Left colon (tissue), 2 donors: Measurements from ENCODE around the gene TPD52L1. TPM values are rescaled to one million over a fixed set of nuclear protein-coding genes. Genes with fewer than 3 reads are reported as not detected.
"Not testable (repeated sequence)": the region's sequence is repeated elsewhere in the genome, so short reads cannot be mapped to it uniquely, and the experiment has no call there.

Source experiments
- ATAC-seq: fragments of 200-7000 bp; cut with Tn5 transposase; one replicate; pipeline ENCODE4 v1.9.1; 2020; ENCODE audit warnings: mild to moderate bottlenecking, moderate library complexity
- DNase-seq, 2 donors: peaks; one replicate each; pipeline ENCODE4 v3.0.0-alpha.2; 2020
- intact Hi-C, 2 donors: fragments of 100-400 bp; cut with DNase I in 1 of 2; cut with micrococcal nuclease in 1 of 2; formaldehyde crosslinking; loops; one replicate each; pipeline versions ENCODE4 v1.11.2 to v1.14.0; 2022; cut with DNase I, micrococcal nuclease
- total RNA-seq, 2 donors: library from RNA; stranded (reverse); fragmentation: NEBNext Ultra II Directional; extraction: Animal tissue kit (Norgen Biotek cat#: 25700); gene quantifications; one replicate each; pipeline ENCODE4 v1.2.1, GENCODE V29; 2021
- donor health status: DM: no; HTN: no; CAD: no.
- donor health status: DM: yes; HTN: yes; CAD: no.

Gene TPD52L1
- total RNA-seq, 2 donors from 2014 or later: 11.4 to 15.8 TPM

DNA sequence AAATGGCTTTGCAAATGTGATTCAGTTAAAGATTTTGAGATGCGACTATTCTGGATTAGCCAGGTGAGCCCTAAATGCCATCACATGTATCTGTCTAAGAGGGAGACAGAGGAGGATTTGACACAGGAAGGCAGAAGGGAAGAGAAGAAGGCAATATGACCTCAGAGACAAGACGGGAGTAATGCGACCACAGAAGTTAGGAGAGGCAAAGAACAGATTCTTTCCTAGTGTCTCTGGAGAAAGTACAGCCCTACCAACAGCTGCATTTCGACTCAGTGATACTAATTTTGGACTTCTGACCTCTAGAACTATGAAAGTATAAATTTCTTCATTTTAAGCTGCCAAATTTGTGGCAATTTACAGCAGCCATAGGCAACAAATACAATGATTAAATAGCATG, 24.2 kb upstream of the TPD52L1 start:
- intact Hi-C loops: no loop called here
- DNase-seq: no peak
- ATAC-seq: no peak

DNA sequence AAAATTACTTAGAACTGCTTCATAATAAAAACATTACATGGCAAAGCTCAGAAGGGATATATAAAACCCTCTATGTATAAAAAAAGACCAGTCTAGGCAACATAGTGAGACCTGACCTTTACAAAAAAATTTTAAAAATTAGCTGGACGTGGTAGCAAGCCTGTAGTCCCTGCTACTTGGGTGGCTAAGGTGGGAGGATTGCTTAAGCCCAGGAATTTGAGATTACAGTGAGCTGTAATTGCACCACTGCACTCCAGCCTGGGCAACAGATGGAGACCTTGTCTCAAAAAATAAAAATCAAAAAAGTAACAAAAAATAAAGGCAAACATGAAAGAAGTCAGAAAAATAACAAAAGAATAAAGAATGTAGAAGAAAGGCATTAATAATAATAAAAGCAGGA, 21.5 kb upstream of the TPD52L1 start:
- intact Hi-C loops: no loop called here

DNA sequence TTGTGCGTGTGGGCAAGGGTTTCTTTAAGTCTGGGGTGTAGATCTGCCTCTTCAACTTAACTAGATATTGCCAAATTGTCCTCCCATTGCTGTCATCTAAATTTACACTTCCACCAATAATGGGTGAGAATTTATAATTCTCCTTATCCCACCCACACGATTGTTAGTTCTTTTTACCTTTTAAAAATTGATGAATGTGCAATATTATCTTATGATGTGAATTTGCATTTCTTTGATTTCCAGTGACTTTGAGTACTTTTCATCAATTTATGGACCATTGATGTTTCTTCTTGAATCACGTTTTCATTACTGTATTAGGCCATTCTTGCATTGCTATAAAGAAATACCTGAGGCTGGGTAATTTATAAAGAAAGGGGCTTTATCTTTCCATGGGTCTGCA, 17.2 kb upstream of the TPD52L1 start:
- intact Hi-C loops: no loop called here
- ATAC-seq: no peak
- DNase-seq: no peak

More for the DNA sequence above, 21.5 kb upstream of the TPD52L1 start:
- ATAC-seq (no peak), DNase-seq (no peak)

DNA sequence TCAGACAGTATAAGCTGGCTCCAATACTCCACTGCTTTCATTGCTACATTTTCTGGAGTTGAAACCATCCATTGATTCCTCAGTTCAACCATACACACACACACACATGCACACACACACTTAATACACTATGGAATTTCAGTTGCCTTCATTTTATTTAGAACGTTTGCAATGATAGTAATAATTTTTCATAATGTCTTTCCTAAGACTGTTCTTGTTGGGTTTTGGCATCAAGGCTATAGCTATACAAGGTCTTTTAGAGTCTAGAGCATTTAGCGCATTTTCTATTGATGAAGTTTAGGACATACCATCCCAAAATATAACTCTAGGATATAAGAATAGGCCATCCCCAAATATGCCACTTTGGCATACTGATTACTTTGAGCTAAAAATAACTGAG, 15.5 kb upstream of the TPD52L1 start:
- ATAC-seq (no peak), DNase-seq (no peak)
- intact Hi-C loops: no loop called here

DNA sequence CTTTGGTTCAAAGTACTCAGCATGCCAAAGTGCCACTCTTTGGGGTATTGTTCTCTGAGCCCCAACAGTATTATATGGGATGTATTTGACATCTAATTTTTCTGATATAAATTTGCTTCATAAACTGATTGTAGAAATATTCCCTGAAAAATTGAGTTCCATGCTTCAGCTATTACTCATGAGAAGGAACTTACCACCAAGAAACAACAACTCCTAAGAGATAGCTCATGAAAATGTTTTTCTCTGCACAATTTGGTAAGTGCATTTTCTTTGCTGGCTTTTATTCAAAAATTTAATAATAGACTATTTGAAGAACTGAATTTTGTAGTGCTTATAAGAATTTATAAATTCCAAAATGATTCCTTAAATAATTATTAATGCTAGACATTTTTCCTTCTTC, 12.8 kb upstream of the TPD52L1 start:
- no peak for ATAC-seq
- intact Hi-C loops: no loop called here
- no peak for DNase-seq

DNA sequence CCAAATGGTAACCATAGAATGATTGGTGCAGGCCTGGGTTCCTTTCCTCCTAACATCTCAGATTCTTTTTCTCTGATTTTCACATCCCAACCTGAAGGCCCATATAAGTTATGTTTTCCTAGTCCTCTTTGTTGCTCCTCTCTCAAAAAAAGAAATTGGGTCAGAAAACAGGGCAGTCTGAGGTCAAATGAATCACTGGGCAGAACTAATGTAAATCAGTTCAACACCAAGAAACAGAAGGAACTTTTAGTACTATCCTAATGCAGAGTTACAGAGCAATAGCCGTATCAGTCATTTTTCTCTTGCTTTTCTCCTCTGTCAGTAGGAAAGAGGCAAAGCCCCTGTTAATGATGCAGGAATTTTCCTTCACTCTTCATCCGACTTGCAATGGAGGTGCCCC, 11.0 kb upstream of the TPD52L1 start:
- intact Hi-C loops: no loop called here
- DNase-seq: no peak
- ATAC-seq: no peak

DNA sequence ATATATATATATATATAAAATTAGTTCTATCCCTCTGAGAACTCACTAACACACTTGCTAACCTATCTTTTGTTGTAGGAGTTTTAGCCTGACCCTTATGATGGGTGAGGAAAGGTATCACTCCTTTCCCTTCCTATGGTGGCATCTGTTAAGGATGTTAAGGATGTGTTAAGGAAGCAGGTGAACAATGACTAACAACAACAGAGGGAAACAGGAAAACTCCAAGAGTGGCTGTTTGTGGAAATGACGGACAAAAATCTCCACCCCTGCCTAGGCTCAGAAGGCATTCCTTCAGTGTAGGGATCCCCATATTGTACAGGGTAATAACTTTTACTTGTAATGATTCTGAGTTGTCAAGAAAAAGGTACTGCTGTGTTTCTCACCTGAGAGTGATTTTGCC, 8.8 kb upstream of the TPD52L1 start:
- ATAC-seq (no peak), DNase-seq (no peak)
- intact Hi-C loops: no loop called here

DNA sequence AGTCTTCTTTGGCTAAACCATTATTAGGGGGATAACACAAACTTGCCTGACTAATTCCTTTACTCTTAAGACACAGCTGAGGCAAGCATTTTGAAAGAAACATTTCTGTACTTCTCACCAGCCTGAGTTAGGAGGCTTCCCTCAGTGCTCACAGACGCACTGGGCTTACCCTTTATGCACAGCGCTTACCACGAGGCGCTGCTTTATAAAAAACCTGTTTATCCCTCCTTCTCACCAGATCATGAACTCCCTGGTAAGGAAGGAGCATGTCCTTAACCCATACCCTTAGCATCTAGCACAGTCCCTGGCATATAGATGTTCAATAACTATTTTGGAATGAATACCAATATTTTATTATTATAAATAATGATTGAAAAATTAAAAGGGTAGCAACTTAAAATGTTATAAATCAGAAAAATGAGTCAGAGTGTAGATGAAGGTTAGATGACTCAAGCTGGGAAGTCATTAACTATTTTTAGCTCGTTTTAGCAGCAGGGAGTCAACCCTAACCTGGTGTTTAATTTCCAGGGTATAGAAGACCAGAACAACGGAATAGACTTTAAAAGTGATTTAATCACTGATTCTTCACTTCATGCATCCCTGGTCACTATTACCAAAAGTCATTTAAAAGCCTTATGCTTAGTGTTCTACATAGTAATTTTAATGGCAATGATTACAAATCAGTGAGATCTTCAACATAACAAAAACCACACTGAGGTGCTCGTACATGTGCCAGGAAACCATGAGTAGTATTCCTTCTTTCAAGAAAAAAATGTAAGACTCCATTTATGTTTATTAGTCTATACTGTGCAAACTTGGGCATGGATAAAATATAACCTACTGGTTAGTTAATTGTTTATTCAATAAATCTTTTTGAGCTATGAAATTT, 4.1 kb upstream of the TPD52L1 start:
- no peak for ATAC-seq
- intact Hi-C loops: no loop called here

DNA sequence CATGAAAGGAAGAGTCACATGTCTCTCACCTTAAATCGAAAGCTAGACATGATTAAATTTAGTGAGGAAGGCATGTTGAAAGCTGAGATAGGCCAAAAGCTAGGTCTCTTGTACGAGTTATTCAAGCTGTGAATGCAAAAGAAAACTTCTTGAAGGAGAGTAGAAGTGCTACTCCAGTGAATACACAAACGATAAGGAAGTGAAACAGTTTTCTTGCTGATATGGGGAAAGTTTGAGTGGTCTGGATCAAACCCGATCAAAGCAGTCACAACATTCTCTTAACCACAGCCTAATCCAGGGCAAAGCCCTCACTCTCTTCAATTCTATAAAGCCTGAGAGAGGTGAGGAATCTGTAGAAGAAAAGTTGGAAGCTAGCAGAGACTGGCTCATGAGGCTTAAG, 1.9 kb upstream of the TPD52L1 start:
- ATAC-seq: no peak
- no peak for DNase-seq
- intact Hi-C loops: no loop called here

More for the DNA sequence above, 4.1 kb upstream of the TPD52L1 start:
- DNase-seq: no peak

DNA sequence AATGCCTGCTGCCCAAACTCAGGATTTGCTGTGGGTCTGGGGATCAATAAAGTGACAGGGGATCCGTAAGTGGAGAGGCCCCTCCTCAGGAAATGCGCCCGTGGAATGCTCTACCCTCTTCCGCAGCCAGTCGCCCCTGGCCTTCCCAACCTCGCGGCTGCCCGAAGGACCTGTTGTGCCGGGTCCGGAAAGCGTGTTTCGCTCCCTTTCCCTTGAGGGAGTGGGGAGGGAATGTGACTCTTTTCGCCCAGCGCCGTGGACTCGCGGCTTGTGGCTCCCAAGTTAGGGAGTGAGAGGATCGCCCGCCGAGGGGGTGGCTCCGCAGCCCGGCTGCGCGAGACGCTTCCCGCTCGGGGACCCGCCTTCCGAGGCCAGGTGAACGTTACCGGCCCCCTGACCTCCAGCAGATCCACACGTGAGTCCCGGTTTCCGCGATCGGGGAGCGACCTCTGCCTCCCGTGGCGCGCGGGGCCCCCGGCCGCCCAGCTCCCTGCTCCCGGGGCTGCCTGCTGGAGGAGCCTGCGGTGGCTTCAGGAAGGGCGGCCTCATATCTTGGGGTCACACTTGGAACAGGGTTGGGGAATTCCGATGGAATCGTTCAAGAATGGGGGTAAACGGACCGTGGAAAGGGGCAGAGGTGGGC, 666 bp downstream of the TPD52L1 start:
- peak; percentile 26 to 27 for DNase-seq
- peak; percentile 53 for ATAC-seq
- intact Hi-C loops: no loop called here

DNA sequence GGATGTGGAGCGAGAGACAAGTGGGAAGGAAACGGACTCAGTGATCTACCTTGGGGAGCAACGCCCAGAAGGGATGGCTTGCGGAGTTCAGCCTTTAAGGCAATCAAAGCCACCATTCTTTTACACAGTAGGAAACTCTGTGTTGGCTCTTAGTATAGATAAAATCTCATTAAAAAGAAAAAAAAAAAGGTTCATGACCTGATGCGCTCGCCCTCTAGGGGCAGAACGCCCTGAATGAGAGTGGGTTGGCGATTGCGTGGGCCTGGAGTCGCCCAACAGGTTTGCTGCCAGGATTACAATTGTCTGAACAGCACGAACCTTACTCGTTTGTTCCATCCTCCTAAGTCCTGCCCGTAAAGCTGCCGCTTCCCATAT, 1.2 kb downstream of the TPD52L1 start:
- ATAC-seq (peak; percentile 56), DNase-seq (peak; percentile 40 to 53)
- intact Hi-C loops: loop anchor here in 1 of 2 donors (5.0 kb wide), 1 partner anchor 138 kb away; no protein-coding TSS in a partner anchor

DNA sequence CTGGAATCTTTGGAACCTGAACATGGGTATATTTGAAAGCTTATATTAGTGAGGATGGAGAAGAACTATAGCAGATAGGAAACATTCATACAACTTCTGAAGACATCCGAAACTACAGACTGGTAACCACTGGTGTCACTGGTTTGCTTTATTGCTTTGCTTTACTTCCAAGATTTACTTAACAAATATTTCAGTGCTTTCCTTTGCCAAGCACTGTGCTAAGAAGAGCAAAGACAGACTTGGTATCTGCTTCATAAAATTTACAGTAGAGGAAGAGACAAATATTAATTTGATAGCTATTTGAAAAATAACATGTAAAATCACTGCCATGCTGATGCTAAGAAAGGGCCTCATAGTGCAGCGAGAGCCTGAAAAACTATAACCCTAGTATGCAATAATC, 1.8 kb downstream of the TPD52L1 start:
- DNase-seq (no peak), ATAC-seq (no peak)
- intact Hi-C loops: loop anchor here in 1 of 2 donors (5.0 kb wide), 1 partner anchor 137 kb away; no protein-coding TSS in a partner anchor

DNA sequence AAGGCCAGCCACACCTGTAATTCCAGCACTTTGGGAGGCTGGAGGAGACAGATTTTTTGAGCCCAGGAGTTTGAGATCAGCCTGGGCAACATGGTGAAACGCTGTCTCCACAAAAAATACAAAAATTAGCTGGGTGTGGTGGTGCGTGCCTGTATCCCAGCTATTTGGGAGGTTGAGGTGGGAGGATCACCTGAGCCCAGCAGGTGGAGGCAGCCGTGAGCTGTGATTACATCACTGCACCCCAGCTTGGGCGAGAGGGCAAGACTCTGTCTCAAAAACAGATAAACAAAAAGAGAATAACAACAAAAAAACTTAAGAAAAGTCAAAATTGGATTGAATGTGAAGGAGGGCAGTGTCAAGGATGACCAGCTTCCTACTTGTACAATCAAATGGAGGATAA, 2.9 kb downstream of the TPD52L1 start:
- DNase-seq (no peak), ATAC-seq (no peak)
- intact Hi-C loops: loop anchor here in 1 of 2 donors (5.0 kb wide), 1 partner anchor 136 kb away; no protein-coding TSS in a partner anchor

DNA sequence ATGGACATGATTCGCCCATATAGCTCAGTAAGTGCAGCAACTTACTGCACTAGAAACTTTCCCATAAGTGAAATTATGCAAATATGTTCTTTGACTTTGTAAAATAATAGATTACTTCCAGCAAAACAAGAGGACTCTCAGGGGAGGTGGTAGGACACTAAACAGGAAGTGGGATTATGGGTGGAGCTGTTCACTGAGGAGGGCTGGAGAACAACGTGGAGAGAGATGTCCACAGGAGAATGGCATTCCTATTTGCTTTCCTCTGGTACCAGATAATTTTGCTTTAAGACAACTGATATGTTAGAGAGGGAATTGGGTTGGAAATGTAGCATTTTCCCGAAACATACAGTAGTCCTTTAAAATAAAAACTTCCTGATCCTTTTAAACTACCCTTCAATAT, 3.7 kb downstream of the TPD52L1 start:
- intact Hi-C loops: loop anchor here in 1 of 2 donors (5.0 kb wide), 1 partner anchor 135 kb away; no protein-coding TSS in a partner anchor

DNA sequence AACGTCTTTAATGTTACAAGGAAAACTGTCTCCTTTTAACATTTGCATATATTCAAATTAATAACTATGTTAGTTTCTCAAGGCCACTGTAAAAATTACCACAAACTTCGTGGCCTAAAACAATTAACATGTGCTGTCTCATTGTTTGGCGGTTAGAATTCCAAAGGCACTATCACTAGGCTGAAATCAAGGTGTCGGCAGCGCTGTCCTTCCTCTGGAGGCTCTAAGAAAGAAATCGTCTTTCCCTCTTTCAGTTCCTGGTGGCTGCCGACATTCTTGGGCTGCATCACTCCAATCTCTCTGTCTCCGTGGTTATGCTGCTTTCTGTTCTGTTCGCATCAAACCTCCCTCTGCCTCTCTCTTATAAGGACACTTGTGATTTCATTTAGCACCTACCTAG, 4.2 kb downstream of the TPD52L1 start:
- no peak for ATAC-seq
- intact Hi-C loops: loop anchor here in 1 of 2 donors (5.0 kb wide), 1 partner anchor 135 kb away; no protein-coding TSS in a partner anchor
- DNase-seq: no peak

More for the DNA sequence above, 3.7 kb downstream of the TPD52L1 start:
- ATAC-seq: no peak
- no peak for DNase-seq

DNA sequence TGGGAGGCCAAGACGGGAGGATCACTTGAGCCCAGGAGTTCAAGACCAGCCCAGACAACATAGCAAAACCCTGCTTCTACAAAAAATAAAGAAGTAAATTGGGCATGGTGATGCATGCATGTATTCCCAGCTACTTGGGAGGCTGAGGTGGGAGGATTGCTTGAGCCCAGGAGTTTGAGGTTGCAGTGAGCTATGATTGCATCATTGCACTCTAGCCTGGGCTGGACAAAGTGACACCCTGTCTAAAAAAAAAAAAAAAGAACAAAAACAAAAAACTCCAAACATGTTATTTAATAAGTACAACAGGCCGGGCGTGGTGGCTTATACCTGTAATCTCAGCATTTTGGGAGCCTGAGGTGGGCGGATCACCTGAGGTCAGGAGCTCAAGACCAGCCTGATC, 9.8 kb downstream of the TPD52L1 start:
- DNase-seq, ATAC-seq, intact Hi-C loops: not testable (repeated sequence)

DNA sequence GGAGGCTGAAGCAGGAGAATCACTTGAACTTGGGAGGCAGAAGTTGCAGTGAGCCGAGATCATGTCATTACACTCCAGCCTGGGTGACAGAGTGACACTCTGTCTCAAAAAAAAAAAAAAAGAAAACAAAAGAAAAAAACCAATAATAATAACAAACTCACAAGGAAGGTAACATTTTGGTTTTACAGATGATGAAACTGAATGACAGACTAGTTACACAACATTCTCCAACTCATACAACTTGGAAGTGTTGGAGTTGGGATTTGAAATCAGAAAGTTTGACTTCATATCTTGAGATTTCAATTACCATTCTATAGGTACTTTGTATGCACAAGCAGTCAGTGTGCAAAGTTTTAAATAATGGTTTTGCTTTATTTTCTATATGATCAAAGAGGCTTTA, 10.2 kb downstream of the TPD52L1 start:
- no peak for DNase-seq

DNA sequence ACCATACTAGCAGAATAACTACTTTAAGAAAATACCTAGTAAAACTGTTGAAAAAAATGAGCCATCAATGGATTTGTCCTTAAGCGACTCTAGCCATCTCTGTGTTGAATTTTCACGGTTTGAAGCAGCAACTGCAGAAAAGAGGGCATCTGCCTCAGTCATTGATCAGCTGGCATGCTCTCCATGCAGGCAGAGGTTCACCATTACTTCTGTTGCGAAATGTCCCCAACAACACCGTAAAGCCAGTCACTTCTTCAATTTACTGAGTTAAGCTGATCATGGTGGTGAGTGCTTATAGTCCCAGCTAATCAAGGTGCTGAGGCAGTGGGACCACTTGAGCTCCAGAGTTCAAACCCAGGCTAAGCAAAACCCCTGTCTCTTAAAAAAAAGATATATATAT, 11.1 kb downstream of the TPD52L1 start:
- no peak for ATAC-seq

More for the DNA sequence above, 10.2 kb downstream of the TPD52L1 start:
- intact Hi-C loops: no loop called here
- no peak for ATAC-seq

DNA sequence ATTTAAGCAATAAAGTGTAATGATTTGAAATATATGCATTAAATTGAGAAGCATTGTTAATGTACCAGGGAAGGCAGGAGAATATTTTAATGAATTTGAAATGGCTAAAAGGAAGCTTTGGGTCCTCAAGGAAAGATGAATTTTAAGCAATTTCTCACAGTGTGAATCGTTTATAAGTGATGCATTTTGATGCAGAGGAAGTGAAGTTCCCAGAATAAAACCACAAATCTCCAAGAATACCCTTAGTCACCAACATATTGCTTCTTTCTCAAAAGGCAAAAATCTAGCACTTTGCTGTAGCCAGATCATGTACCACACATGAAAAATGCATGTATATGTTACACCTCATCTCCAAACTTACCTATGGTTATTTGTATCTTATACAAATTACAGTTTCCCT, 11.7 kb downstream of the TPD52L1 start:
- intact Hi-C loops: no loop called here
- ATAC-seq: no peak
- no peak for DNase-seq

More for the DNA sequence above, 11.1 kb downstream of the TPD52L1 start:
- intact Hi-C loops: no loop called here
- DNase-seq: no peak

DNA sequence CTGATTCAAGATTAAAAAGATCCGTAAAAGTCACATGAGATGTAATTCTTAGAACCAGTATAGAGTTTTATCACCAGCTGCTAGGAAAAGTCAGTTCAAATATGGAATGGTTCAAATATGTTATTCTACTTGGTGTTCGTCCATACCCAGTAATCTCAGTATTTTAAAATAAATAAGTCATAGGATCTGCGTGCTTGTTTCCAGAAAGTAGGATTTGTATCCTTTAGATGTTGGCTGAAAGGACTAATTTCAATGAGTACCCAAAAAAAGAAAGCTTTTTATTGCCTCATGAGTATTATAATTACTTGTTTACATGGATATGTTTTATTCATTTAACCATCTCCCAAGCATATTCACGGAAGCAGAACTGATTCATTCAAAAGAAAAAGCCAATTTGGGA, 12.2 kb downstream of the TPD52L1 start:
- intact Hi-C loops: no loop called here
- DNase-seq (no peak), ATAC-seq (no peak)
